ENCODE measurements around the gene CD4. TPM values are rescaled to one million over a fixed set of nuclear protein-coding genes. Genes with fewer than 3 reads are reported as not detected.

The CD4 gene
- total RNA-seq, 1 experiment from 2014 or later, result 0.34 TPM

DNA sequence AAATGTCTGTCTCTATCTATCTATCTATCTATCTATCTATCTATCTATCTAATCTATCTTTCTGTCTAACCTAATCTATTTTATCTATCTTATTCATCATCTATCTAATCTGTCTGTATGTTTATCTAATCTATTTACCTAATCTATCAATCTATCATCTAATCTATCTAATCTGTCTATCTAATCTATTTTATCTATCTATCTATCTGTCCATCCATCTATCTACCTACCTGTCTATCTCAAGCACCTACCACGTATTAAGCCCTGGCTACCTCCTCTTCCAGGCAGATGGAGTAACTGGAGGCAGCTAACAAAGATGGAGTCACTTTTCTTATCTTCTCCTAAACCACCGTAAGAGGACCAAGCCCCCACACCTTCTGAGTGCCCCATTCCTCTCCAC lies 5.8 kb downstream of the CD4 start:
- in situ Hi-C loops (cut with HindIII; ENCODE audit: low sequenced_read_pairs), result no loop called here
- DNase-seq (ENCODE audit: low spot score), result no peak

- DNase-seq (ENCODE audit: low spot score), result no peak
- in situ Hi-C loops (cut with HindIII; ENCODE audit: low sequenced_read_pairs), result no loop called here
These were observed 7.2 kb downstream of the CD4 start for GRCh38 chr12:6796576-6796975.

DNA sequence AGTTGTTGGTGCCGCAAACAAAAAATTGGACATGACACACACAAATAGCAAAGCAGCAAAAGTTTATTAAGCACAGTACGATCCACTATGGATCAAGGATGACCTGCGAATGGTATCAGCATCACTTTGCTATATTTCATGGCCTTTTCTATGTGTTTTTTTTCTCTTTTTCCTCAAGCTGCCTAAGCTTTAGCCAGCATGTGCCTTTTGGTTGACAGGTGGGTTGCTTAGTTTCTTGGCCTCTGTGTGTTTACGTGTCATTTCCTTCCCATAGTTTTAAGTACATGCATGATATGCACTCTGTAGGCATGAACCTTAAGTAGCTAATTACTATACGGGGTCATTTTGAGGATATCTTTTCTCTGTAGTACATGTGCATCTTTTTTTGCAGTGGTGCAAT lies 9.8 kb downstream of the CD4 start:
- in situ Hi-C loops (cut with HindIII; ENCODE audit: low sequenced_read_pairs), result no loop called here
- DNase-seq (ENCODE audit: low spot score), result no peak

DNA sequence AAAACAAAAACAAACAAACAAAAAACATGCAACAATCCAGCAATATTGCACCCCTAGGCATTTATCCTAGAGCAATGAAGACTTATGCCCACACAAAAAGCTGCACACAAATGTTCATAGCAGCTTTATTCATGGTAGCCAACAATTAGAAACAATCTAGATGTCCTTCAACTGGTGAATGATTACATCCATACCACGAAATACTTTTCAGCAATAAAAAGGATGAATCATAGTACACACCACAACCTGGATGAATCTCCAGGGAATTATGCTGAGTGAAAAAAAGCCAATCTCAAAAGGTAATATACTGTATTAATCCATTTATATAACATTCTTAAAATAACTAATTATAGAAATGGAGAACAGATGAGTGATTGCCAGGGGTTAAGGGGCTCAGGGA lies 17.8 kb downstream of the CD4 start:
- no peak for DNase-seq (ENCODE audit: low spot score)
- in situ Hi-C loops (cut with HindIII; ENCODE audit: low sequenced_read_pairs), result no loop called here

DNA sequence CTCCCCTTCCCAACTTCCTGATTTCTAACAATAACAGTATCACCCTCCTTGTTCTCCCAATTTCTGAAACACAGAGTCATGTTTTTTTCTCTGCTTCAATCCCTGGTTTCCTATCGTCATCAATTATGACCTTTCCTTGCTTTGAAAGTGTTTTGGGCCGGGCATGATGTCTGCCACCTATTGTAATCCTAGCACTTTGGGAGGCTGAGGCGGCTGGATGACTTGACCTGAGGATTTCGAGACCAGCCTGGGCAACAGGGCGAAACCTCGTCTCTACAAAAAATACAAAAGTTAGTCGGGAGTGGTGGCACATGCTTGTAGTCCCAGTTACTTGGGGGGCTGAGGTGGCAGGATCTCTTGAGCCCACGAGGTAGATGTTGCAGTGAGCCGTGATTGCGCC lies 19.7 kb downstream of the CD4 start:
- in situ Hi-C loops (cut with HindIII; ENCODE audit: low sequenced_read_pairs), result no loop called here
- DNase-seq (ENCODE audit: low spot score), result no peak

GRCh38 chr12:6810758-6811157 lies 21.4 kb downstream of the CD4 start:
- in situ Hi-C loops (cut with HindIII; ENCODE audit: low sequenced_read_pairs), result no loop called here
- DNase-seq (ENCODE audit: low spot score), result no peak

- DNase-seq (ENCODE audit: low spot score), result no peak
- in situ Hi-C loops (cut with HindIII; ENCODE audit: low sequenced_read_pairs), result no loop called here
These were observed 24.0 kb downstream of the CD4 start for GRCh38 chr12:6813363-6813762.

GRCh38 chr12:6816598-6816997 lies 27.3 kb downstream of the CD4 start:
- in situ Hi-C loops (cut with HindIII; ENCODE audit: low sequenced_read_pairs), result no loop called here
- no peak for DNase-seq (ENCODE audit: low spot score)

GRCh38 chr12:6817098-6817497 lies 27.8 kb downstream of the CD4 start:
- DNase-seq (ENCODE audit: low spot score), result no peak
- in situ Hi-C loops (cut with HindIII; ENCODE audit: low sequenced_read_pairs), result no loop called here

GRCh38 chr12:6817662-6818157 lies 28.4 kb downstream of the CD4 start:
- in situ Hi-C loops (cut with HindIII; ENCODE audit: low sequenced_read_pairs), result no loop called here
- DNase-seq (ENCODE audit: low spot score), result no peak

DNA sequence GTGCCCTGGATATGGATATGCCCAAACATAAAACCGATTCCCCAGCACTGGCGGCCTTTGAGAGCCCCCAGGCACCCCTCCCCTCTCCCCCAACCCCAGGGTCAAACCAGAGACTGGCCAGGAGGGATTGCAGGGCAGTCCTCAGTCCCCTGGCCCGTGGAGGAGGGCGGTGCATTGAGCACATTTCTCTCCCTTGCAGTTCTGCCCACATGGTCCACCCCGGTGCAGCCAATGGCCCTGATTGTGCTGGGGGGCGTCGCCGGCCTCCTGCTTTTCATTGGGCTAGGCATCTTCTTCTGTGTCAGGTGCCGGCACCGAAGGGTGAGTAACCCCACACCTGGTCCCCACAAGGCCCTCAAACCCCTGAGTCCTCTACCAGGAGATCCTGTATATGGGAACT lies 28.9 kb downstream of the CD4 start:
- no peak for DNase-seq (ENCODE audit: low spot score)
- in situ Hi-C loops (cut with HindIII; ENCODE audit: low sequenced_read_pairs), result no loop called here

DNA sequence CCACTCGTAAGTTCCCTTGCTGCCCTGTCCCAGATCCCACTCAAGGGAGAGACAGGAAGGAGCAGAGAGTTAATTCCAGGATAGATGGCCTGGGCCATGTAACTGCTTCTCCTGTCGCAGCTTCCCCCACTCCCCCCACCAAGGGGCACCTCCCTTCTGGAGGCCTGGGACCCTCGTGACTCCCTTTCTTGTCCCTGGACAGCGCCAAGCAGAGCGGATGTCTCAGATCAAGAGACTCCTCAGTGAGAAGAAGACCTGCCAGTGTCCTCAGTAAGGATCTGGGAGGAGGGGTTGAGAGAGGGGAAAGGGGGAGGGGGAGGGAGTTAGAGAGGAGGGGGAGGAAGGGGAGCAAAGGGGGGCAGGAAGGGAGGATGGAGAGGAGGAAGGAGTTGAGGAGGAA lies 29.3 kb downstream of the CD4 start:
- no peak for DNase-seq (ENCODE audit: low spot score)
- in situ Hi-C loops (cut with HindIII; ENCODE audit: low sequenced_read_pairs), result no loop called here

DNA sequence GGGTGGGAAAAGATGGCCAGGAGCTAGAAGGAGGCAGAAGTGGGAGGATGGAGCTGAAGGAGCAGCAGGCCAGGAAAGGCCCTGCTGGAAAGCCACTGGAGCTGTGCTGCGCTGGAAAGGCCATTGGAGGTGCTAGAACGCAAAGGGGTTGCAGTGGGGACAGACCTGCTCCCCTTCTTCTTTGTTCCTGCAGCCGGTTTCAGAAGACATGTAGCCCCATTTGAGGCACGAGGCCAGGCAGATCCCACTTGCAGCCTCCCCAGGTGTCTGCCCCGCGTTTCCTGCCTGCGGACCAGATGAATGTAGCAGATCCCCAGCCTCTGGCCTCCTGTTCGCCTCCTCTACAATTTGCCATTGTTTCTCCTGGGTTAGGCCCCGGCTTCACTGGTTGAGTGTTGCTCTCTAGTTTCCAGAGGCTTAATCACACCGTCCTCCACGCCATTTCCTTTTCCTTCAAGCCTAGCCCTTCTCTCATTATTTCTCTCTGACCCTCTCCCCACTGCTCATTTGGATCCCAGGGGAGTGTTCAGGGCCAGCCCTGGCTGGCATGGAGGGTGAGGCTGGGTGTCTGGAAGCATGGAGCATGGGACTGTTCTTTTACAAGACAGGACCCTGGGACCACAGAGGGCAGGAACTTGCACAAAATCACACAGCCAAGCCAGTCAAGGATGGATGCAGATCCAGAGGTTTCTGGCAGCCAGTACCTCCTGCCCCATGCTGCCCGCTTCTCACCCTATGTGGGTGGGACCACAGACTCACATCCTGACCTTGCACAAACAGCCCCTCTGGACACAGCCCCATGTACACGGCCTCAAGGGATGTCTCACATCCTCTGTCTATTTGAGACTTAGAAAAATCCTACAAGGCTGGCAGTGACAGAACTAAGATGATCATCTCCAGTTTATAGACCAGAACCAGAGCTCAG lies 30.0 kb downstream of the CD4 start:
- in situ Hi-C loops (cut with HindIII; ENCODE audit: low sequenced_read_pairs), result no loop called here
- no peak for DNase-seq (ENCODE audit: low spot score)

DNA sequence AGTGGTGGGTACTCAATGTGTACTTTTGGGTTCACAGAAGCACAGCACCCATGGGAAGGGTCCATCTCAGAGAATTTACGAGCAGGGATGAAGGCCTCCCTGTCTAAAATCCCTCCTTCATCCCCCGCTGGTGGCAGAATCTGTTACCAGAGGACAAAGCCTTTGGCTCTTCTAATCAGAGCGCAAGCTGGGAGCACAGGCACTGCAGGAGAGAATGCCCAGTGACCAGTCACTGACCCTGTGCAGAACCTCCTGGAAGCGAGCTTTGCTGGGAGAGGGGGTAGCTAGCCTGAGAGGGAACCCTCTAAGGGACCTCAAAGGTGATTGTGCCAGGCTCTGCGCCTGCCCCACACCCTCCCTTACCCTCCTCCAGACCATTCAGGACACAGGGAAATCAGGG lies 30.8 kb downstream of the CD4 start:
- DNase-seq (ENCODE audit: low spot score), result peak; percentile 70
- in situ Hi-C loops (cut with HindIII; ENCODE audit: low sequenced_read_pairs), result no loop called here

DNA sequence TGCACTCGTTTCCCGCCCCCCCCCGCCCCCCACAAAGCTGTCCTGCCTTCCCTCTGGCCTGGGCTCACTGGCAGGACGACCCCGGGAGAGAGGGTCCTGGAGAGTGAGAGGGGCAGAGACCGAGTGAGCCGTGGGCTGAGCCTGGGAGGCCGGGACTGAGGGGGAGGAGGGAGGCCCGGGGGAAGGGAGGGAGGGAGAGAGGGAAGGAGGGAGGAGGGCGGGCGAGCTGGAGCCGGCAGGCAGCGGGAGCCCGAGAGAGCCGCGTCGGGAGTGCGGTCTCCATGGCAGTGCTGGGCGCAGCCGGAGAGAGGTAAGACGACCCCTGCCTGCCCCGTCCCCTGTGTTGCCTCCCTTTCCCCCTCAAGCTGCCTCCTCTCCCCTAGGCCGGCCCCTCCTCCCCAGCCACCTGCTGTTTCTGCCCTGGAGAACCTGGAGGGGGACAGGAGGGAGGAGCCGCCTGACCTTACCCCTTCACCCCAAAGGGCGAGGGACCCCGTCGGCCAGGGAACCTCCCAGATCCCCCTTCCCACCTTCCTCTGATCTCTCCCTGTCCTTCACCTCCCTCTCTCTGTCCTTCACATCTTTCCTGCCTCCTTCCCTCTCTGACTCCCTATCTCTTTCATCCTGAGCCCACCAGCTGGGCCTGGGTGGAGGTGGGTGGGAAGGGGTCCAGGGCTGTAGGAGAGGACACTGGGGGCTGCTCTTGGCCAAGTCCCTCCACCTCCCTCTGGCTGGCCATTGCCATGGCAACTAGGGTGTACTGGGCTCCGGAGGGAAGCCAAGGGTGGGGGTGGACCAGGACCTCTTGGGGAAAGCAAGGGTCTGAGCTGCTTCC lies 32.5 kb downstream of the CD4 start, which contains the start of gene GPR162:
TSS of gene GPR162 (plus strand) at position 231 of the 835 bp plus-strand sequence. CDS start 2,078 bp downstream, outside the sequence.
- in situ Hi-C loops (cut with HindIII; ENCODE audit: low sequenced_read_pairs), result no loop called here
- peak; percentile 84 for DNase-seq (ENCODE audit: low spot score)

DNA sequence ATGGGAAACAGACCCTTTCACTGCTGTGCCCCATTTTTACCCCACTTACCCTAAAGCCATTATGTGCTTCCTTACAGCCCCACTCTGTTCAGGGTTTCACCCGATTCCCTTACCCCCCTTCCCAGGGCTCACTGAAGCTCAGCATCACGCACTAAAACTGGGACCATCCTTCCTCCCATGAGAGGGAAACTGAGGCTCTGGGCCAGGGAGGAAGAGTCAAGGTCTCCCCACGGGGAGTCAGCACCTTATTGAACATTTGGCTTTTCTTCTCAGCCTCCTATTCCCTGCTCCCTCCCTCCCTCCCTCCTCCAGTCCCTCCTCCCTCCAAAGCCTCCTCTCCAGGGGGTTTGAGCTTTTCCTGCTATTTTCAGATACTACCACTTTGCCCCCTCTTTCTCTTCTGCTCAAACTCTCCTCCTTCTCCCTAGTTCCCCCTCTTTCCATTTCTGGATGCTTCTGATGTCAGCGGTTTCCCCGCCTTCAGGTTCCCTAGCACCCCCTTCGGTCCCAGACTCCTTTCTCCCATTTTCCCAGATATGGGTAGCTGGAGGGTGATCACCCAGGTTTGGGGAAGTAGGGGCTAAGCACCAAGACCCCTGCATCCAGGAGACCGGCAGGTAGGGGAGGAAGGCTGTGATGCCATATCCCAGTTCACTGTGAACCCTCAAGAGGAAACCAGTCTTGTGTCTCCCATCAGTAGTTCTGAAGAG lies 33.3 kb downstream of the CD4 start:
- no peak for DNase-seq (ENCODE audit: low spot score)
- in situ Hi-C loops (cut with HindIII; ENCODE audit: low sequenced_read_pairs), result no loop called here

- in situ Hi-C loops (cut with HindIII; ENCODE audit: low sequenced_read_pairs), result no loop called here
- no peak for DNase-seq (ENCODE audit: low spot score)
These were observed 34.1 kb downstream of the CD4 start for GRCh38 chr12:6823182-6824084.

GRCh38 chr12:6824085-6824775 lies 34.9 kb downstream of the CD4 start:
- DNase-seq (ENCODE audit: low spot score), result peak; percentile 73
- in situ Hi-C loops (cut with HindIII; ENCODE audit: low sequenced_read_pairs), result no loop called here
